ENCODE data around the gene PRKCE. TPM values are rescaled to one million over a fixed set of nuclear protein-coding genes. Genes with fewer than 3 reads are reported as not detected.

The PRKCE gene
- total and polyA plus RNA-seq, 2 experiments from 2014 or later, result 9.6 to 11.9 TPM

DNA sequence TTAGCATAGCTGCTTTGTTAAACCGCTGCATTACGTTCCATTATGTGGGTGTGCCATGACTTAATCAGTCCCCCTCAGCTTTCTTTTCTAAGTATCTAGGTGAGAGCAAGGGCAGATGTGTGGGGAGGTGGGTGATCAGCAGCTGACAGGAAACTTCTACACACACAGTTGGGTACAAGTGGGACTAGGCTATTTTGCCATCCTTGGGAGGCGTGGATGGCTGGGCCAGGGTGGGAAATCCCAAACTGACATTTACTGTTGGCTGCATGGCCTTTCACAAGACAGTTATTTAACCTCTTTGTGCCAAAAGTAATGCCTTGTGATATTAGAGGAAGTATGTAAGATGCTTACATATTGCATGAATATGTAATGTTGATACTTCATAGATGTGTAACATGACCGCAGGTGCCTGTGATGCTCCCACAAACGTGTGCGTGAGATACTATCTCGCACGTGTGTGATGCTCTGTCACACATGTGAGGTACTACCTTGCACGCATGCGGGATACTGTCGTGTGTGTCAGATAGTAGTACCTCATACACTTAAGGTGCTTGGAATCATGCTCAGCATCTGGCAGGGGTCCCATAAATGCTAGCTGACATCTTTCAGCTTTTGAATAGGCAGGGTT, 314.5 kb downstream of the PRKCE start:
- no peaks in the 10 kb centered on the region for H4K20me1 ChIP-seq (ENCODE audit: insufficient read depth, poor library complexity, severe bottlenecking)
- H3K9me3 ChIP-seq (ENCODE audit: low read depth), result no peaks in the 10 kb centered on the region
- WGBS (ENCODE audit: low lambda C conversion rate, missing lambda C conversion rate), result 96% methylated on average over 11 of the region's 11 CpGs
- no peak overlapping the region for H3K4me2 ChIP-seq
- H3K36me3 ChIP-seq (replicated peaks; ENCODE audit: insufficient read depth, low read depth), result no peaks in the 10 kb centered on the region
- no peaks in the 10 kb centered on the region for H3K27me3 ChIP-seq
- H3K79me2 ChIP-seq, result no peaks in the 10 kb centered on the region
- TF ChIP-seq EZH2 (IDR thresholded peaks at IDR 0.05; ENCODE audit: borderline replicate concordance), result no peak
- TF ChIP-seq, protein P1, sequence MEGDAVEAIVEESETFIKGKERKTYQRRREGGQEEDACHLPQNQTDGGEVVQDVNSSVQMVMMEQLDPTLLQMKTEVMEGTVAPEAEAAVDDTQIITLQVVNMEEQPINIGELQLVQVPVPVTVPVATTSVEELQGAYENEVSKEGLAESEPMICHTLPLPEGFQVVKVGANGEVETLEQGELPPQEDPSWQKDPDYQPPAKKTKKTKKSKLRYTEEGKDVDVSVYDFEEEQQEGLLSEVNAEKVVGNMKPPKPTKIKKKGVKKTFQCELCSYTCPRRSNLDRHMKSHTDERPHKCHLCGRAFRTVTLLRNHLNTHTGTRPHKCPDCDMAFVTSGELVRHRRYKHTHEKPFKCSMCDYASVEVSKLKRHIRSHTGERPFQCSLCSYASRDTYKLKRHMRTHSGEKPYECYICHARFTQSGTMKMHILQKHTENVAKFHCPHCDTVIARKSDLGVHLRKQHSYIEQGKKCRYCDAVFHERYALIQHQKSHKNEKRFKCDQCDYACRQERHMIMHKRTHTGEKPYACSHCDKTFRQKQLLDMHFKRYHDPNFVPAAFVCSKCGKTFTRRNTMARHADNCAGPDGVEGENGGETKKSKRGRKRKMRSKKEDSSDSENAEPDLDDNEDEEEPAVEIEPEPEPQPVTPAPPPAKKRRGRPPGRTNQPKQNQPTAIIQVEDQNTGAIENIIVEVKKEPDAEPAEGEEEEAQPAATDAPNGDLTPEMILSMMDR (IDR thresholded peaks at IDR 0.05; ENCODE audit: poor library complexity), result no peak
- no peak for TF ChIP-seq EZH2phosphoT487 (IDR thresholded peaks at IDR 0.05; ENCODE audit: low read depth, severe bottlenecking, unreplicated experiment)
- H2AFZ ChIP-seq, result no peak overlapping the region
- no peak for DNase-seq (ENCODE audit: low spot score)
- no peak overlapping the region for H3K4me3 ChIP-seq
- peaks cover 24% of the 10 kb centered on the region for H3K4me1 ChIP-seq (ENCODE audit: insufficient read depth)
- no peaks in the 10 kb centered on the region for H3K9me2 ChIP-seq (replicated peaks; ENCODE audit: insufficient read depth)
- H3K27ac ChIP-seq, result no peak overlapping the region

DNA sequence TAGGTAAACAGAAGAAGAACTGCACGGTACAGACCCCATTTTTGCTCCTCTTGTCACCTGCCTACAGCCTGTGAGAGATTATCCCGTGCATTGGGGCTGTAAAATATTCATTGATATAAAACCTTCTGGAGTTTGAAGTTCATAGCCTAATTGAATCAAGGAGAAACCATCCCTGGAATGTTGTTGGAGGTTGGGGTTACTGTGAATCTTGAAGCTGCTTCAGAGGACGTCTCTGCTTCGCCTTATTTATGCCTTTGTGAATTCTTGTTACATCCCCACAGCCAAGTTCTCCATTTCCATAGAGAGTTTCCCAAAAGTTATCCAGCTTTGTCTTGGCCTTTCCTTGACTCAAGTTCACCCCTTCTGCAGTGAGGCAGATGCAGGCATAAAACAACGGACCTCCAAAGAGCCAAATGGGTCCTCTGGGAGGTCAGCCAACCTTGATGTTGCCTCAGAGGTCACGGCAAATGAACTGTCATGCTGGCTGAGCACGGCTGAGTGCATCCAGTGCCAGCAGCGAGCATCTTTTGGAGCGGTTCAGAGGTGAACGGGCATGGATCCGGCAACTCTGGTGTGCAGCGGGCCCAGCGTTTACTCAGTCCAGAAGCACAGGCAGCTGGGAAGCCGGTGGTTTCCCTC, 317.6 kb downstream of the PRKCE start:
- WGBS (ENCODE audit: low lambda C conversion rate, missing lambda C conversion rate), result 92% methylated on average over 14 of the region's 14 CpGs
- H3K4me2 ChIP-seq, result no peak overlapping the region
- H3K36me3 ChIP-seq (replicated peaks; ENCODE audit: insufficient read depth, low read depth), result no peaks in the 10 kb centered on the region
- H3K27me3 ChIP-seq, result no peaks in the 10 kb centered on the region
- H3K4me3 ChIP-seq, result no peak overlapping the region
- TF ChIP-seq, protein P1 (IDR thresholded peaks at IDR 0.05; ENCODE audit: poor library complexity), result no peak
- TF ChIP-seq EZH2phosphoT487 (IDR thresholded peaks at IDR 0.05; ENCODE audit: low read depth, severe bottlenecking, unreplicated experiment), result no peak
- TF ChIP-seq EZH2 (IDR thresholded peaks at IDR 0.05; ENCODE audit: borderline replicate concordance), result no peak
- no peak overlapping the region for H2AFZ ChIP-seq
- H3K79me2 ChIP-seq, result no peaks in the 10 kb centered on the region
- H3K9me3 ChIP-seq (ENCODE audit: low read depth), result no peaks in the 10 kb centered on the region
- peaks cover 10% of the 10 kb centered on the region for H3K4me1 ChIP-seq (ENCODE audit: insufficient read depth)
- H3K9me2 ChIP-seq (replicated peaks; ENCODE audit: insufficient read depth), result no peaks in the 10 kb centered on the region
- H4K20me1 ChIP-seq (ENCODE audit: insufficient read depth, poor library complexity, severe bottlenecking), result no peaks in the 10 kb centered on the region
- no peak overlapping the region for H3K27ac ChIP-seq
- no peak for DNase-seq (ENCODE audit: low spot score)

GRCh38 chr2:45973426-45973825, 322.0 kb downstream of the PRKCE start:
- no peaks in the 10 kb centered on the region for H3K9me2 ChIP-seq (replicated peaks; ENCODE audit: insufficient read depth)
- no peaks in the 10 kb centered on the region for H3K4me1 ChIP-seq (ENCODE audit: insufficient read depth)
- no peaks in the 10 kb centered on the region for H3K36me3 ChIP-seq (replicated peaks; ENCODE audit: insufficient read depth, low read depth)
- H3K4me3 ChIP-seq, result no peak overlapping the region
- no peaks in the 10 kb centered on the region for H3K9me3 ChIP-seq (ENCODE audit: low read depth)
- H3K4me2 ChIP-seq, result no peak overlapping the region
- WGBS (ENCODE audit: low lambda C conversion rate, missing lambda C conversion rate), result 86% methylated on average over 4 of the region's 4 CpGs
- no peaks in the 10 kb centered on the region for H3K79me2 ChIP-seq
- H3K27me3 ChIP-seq, result no peaks in the 10 kb centered on the region
- no peaks in the 10 kb centered on the region for H4K20me1 ChIP-seq (ENCODE audit: insufficient read depth, poor library complexity, severe bottlenecking)
- TF ChIP-seq, protein P1 (IDR thresholded peaks at IDR 0.05; ENCODE audit: poor library complexity), result no peak
- TF ChIP-seq EZH2 (IDR thresholded peaks at IDR 0.05; ENCODE audit: borderline replicate concordance) (no peak), EZH2phosphoT487 (IDR thresholded peaks at IDR 0.05; ENCODE audit: low read depth, severe bottlenecking, unreplicated experiment) (no peak)
- no peak overlapping the region for H2AFZ ChIP-seq
- DNase-seq (ENCODE audit: low spot score), result no peak
- no peak overlapping the region for H3K27ac ChIP-seq
